ENCODE data around the gene ALK.

ALK gene

DNA sequence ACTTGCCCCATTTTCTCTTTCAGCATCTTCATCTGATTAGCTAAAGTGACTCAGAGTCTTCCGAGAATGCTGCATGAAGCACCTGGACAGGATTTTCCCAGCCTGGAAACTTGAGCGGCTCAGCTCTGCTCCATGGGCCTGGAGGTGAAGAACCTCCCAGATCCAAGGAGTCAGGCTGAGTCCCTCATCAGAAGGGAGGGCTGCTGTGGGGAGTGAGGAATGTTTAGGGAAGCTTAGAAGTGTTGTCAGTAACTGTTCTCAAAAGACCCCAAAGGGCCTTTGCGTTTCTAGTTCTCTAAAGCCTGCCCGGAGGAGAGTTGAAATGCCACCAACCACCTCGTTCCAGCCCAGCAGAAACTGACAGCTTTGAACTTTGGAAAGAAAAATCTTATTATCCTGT is 649.1 kb downstream of the ALK start:
- H3K4me1 ChIP-seq (ENCODE audit: control insufficient read depth, low read depth, low read length), result no peaks in the 10 kb centered on the region
- no peak overlapping the region for H3K27ac ChIP-seq (ENCODE audit: low read length)
- H3K9ac ChIP-seq (ENCODE audit: low read length), result no peak overlapping the region
- no peaks in the 10 kb centered on the region for H3K9me3 ChIP-seq (ENCODE audit: control insufficient read depth, low read depth, low read length)
- H3K4me3 ChIP-seq (ENCODE audit: low read length), result no peak overlapping the region
- H3K27me3 ChIP-seq (ENCODE audit: control insufficient read depth, insufficient read depth, low read length), result no peaks in the 10 kb centered on the region
- no peaks in the 10 kb centered on the region for H3K36me3 ChIP-seq (ENCODE audit: control insufficient read depth, low read depth, low read length)

DNA sequence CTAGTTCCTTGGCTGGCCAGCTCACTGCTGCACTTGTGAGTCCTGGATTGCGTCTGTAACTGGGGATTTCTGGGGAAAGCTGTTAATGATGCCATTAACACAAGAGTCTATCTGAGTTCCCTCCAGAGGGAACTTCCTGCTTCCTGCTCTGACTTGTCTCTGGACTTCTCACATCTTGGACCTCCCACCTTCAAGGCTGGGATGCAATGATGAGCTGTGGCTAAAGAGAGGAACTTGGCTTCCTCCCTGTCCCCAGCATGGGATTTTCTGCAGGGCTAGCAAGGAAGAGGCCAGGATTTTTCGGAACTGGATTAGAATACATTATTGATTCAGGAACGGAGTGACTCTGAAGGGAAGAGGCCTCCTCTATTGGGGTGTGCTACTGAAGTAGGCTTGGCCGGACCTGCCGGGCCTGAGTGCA is 650.7 kb downstream of the ALK start:
- no peaks in the 10 kb centered on the region for H3K9me3 ChIP-seq (ENCODE audit: control insufficient read depth, low read depth, low read length)
- H3K4me3 ChIP-seq (ENCODE audit: low read length), result no peak overlapping the region
- H3K4me1 ChIP-seq (ENCODE audit: control insufficient read depth, low read depth, low read length), result no peaks in the 10 kb centered on the region
- no peak overlapping the region for H3K9ac ChIP-seq (ENCODE audit: low read length)
- H3K36me3 ChIP-seq (ENCODE audit: control insufficient read depth, low read depth, low read length), result no peaks in the 10 kb centered on the region
- H3K27ac ChIP-seq (ENCODE audit: low read length), result no peak overlapping the region
- no peaks in the 10 kb centered on the region for H3K27me3 ChIP-seq (ENCODE audit: control insufficient read depth, insufficient read depth, low read length)

DNA sequence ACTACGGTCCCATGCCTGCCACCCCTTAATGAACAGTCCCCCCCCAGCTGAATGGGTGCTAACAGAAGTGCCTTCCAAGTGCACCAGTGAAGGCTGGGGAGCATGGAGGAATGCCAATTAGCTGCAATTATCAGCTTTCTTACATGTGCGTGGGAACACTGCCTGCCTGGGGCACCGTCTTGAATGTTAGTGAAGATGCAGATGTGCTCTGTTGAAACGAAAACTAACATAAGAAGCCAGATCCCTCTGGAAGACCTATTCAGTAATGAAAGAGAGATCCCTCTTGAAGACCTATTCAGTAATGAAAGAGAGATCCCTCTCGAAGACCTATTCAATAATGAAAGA is 651.6 kb downstream of the ALK start:
- H3K27ac ChIP-seq (ENCODE audit: low read length), result no peak overlapping the region
- H3K9ac ChIP-seq (ENCODE audit: low read length), result no peak overlapping the region
- H3K27me3 ChIP-seq (ENCODE audit: control insufficient read depth, insufficient read depth, low read length), result no peaks in the 10 kb centered on the region
- H3K9me3 ChIP-seq (ENCODE audit: control insufficient read depth, low read depth, low read length), result no peaks in the 10 kb centered on the region
- H3K4me3 ChIP-seq (ENCODE audit: low read length), result no peak overlapping the region
- H3K4me1 ChIP-seq (ENCODE audit: control insufficient read depth, low read depth, low read length), result no peaks in the 10 kb centered on the region
- no peaks in the 10 kb centered on the region for H3K36me3 ChIP-seq (ENCODE audit: control insufficient read depth, low read depth, low read length)

DNA sequence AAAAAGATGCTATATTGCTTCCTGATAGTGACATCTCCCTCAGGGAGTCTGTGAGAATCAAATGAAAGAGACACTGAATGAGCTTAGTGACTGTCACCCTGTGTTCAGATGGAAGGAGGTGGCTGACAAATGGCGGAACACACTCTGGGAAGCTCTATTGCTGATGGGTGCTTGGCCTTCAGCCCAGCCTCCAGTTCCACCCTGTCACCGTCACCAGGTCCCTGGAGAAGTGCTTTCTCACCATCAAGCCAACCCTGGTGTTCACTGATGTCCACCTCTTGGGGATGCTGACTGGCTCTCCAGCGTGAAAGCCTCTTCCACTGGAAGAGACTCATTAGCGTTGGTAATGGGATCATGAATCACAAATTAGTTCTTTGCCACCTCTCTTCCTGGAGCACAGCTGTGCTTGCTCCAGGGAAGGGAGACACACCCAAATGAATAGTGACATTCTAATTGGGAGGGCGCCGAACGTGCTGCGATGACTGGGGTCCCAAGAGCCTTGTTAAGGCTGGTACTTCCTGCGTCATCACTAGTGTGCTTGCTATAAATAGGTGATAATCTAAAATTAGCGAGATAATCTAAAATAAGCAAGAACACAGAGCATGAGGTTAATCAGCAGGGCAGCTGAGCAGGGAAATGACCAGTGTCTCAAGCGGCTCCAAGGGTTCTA is 652.2 kb downstream of the ALK start:
- no peaks in the 10 kb centered on the region for H3K36me3 ChIP-seq (ENCODE audit: control insufficient read depth, low read depth, low read length)
- no peak overlapping the region for H3K9ac ChIP-seq (ENCODE audit: low read length)
- no peak overlapping the region for H3K4me3 ChIP-seq (ENCODE audit: low read length)
- H3K27ac ChIP-seq (ENCODE audit: low read length), result no peak overlapping the region
- no peaks in the 10 kb centered on the region for H3K4me1 ChIP-seq (ENCODE audit: control insufficient read depth, low read depth, low read length)
- H3K9me3 ChIP-seq (ENCODE audit: control insufficient read depth, low read depth, low read length), result no peaks in the 10 kb centered on the region
- no peaks in the 10 kb centered on the region for H3K27me3 ChIP-seq (ENCODE audit: control insufficient read depth, insufficient read depth, low read length)

DNA sequence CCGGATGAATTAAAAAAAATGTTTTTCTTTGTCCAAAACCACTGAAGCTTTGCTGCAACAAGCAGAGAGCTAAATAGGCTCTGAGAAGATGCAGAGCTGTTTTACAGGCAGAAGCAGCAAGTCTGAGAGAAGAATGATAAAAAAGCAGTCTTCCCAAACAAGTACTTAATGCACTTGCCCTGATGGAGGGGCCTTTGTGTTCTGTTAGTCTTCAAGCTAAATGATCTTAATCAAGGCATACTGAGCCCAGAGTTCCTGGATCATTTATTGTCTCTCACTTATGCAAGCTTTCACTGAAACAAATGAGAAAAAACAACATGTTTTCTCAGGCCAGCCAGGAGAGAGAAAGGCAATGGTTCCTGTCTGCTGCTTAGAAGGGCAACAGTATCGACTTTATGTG is 653.7 kb downstream of the ALK start:
- H3K4me1 ChIP-seq (ENCODE audit: control insufficient read depth, low read depth, low read length), result no peaks in the 10 kb centered on the region
- H3K27ac ChIP-seq (ENCODE audit: low read length), result no peak overlapping the region
- no peaks in the 10 kb centered on the region for H3K36me3 ChIP-seq (ENCODE audit: control insufficient read depth, low read depth, low read length)
- no peak overlapping the region for H3K9ac ChIP-seq (ENCODE audit: low read length)
- no peaks in the 10 kb centered on the region for H3K9me3 ChIP-seq (ENCODE audit: control insufficient read depth, low read depth, low read length)
- no peak overlapping the region for H3K4me3 ChIP-seq (ENCODE audit: low read length)
- no peaks in the 10 kb centered on the region for H3K27me3 ChIP-seq (ENCODE audit: control insufficient read depth, insufficient read depth, low read length)

DNA sequence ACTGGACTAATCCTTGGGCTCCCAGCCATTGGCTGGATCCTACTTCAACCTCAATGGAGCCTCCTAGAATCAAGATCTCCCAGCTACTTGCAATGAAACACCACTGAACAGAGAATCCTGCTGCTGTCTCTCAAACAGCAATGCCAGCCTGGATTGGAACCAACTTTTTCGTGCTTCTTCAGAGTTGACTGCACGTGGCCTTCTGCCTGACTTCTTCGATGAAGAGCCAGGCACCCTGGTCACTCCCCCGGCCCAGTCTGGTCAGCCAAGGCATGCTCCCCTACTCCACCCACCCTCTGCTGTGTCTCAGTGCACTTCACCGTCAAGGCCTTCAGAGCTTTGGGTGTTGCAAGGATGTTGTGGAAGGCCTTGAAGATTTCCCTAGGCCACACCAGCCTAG is 657.5 kb downstream of the ALK start:
- Histone ChIP-seq H3K27ac (ENCODE audit: low read length) (no peak overlapping the region), H3K4me3 (ENCODE audit: low read length) (no peak overlapping the region), H3K9me3 (ENCODE audit: control insufficient read depth, low read depth, low read length) (no peaks in the 10 kb centered on the region), H3K27me3 (ENCODE audit: control insufficient read depth, insufficient read depth, low read length) (no peaks in the 10 kb centered on the region), H3K9ac (ENCODE audit: low read length) (no peak overlapping the region), H3K36me3 (ENCODE audit: control insufficient read depth, low read depth, low read length) (no peaks in the 10 kb centered on the region), H3K4me1 (ENCODE audit: control insufficient read depth, low read depth, low read length) (no peaks in the 10 kb centered on the region)

DNA sequence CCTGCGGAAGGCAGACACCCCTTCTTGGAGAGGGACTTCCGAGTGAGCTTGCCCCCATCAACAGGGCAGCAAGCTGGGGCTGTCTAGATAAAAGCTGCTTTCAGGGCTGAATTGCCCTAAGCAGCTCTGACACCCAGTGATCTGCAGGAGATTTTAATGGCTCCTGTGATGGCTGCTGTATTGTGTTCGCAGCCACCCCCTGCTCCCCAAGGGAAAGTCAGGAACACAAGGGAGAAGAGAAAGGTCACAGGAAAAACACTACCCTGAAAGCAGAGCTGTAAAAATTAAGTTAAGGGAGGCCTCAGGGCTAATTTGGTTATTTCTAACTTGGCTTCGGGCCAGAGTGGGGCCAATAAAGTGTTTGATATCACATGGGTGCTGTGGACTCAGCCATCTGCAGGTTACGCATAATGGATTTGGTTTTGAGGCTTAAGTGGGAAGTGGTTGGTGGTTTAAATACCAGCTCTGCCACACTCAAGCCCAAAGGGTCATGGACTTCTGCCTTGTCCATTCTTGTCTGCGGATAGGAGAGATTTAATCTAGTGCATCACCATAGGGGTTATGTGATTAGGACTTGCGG is 658.6 kb downstream of the ALK start:
- Histone ChIP-seq H3K27me3 (ENCODE audit: control insufficient read depth, insufficient read depth, low read length) (no peaks in the 10 kb centered on the region), H3K4me3 (ENCODE audit: low read length) (no peak overlapping the region), H3K36me3 (ENCODE audit: control insufficient read depth, low read depth, low read length) (no peaks in the 10 kb centered on the region), H3K27ac (ENCODE audit: low read length) (no peak overlapping the region), H3K9ac (ENCODE audit: low read length) (no peak overlapping the region), H3K4me1 (ENCODE audit: control insufficient read depth, low read depth, low read length) (no peaks in the 10 kb centered on the region), H3K9me3 (ENCODE audit: control insufficient read depth, low read depth, low read length) (no peaks in the 10 kb centered on the region)

DNA sequence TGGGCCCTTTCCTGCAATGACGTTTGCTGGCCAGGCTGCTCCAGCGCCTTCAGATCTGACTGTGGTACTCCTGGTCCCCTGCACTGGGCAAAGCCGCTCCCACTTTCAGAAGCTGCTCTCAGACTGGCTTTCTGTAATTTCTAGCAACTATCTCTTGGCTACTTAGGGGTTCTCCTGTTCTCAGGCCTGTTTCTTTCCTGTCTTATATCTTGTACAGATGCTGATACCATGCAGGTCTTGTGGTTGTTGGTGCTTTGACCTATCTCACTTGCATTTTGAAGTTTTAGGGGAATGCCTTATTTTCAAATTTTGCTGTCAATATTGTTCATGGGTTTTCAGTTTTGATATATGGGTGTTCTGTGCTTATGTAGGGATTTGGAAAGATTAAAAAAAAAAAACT is 660.4 kb downstream of the ALK start:
- Histone ChIP-seq H3K27ac (ENCODE audit: low read length) (no peak overlapping the region), H3K36me3 (ENCODE audit: control insufficient read depth, low read depth, low read length) (no peaks in the 10 kb centered on the region), H3K9me3 (ENCODE audit: control insufficient read depth, low read depth, low read length) (no peaks in the 10 kb centered on the region), H3K4me1 (ENCODE audit: control insufficient read depth, low read depth, low read length) (no peaks in the 10 kb centered on the region), H3K4me3 (ENCODE audit: low read length) (no peak overlapping the region), H3K27me3 (ENCODE audit: control insufficient read depth, insufficient read depth, low read length) (no peaks in the 10 kb centered on the region), H3K9ac (ENCODE audit: low read length) (no peak overlapping the region)

DNA sequence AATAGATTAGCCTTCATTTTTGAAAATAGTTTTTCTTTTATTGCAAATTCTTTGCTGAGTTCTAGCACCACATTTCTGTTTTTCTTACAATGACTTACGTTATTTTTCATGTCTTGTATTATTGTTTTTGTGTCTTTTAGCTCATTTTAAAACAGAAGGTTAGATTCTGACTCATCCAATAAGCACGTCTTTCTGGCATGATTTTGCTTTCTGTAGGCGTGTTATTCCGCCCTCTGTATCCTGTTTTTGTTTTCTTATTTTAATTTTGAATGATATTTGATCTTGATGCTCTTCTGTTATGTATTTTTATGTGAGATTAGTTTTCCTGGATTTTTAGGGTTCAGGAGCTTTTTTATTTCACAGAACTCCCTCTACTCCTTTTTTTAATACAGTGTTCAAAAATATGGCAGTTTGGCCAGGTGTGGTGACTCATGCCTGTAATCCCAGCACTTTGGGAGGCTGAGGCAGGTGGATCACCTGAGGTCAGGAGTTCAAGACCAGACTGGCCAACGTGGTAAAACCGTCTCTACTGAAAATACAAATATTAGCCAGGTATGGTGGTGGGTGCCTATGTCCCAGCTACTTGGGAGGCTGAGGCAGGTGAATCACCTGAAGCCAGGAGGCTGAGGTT is 661.1 kb downstream of the ALK start:
- Histone ChIP-seq H3K27me3 (ENCODE audit: control insufficient read depth, insufficient read depth, low read length) (no peaks in the 10 kb centered on the region), H3K27ac (ENCODE audit: low read length) (no peak overlapping the region), H3K36me3 (ENCODE audit: control insufficient read depth, low read depth, low read length) (no peaks in the 10 kb centered on the region)

DNA sequence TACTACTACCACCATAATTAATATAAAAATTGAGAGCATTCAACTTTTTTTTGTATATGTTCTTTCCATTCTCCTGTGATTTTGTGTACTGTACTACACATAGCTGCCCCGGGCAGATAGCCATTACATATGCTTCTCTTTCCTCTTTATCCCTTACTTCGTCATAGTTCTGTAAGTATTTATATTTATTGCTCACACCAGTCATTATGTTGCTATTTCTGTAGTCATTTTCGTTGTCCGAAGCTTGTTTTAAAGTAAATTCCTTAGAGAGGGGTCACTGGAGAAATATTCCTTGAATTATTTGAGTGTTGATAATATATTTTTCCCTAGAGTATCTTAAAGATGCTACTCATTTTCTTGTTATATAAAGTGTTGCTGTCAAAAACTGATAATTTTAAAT is 662.2 kb downstream of the ALK start:
- H3K27ac ChIP-seq (ENCODE audit: low read length), result no peak overlapping the region
- H3K27me3 ChIP-seq (ENCODE audit: control insufficient read depth, insufficient read depth, low read length), result no peaks in the 10 kb centered on the region
- no peaks in the 10 kb centered on the region for H3K4me1 ChIP-seq (ENCODE audit: control insufficient read depth, low read depth, low read length)
- no peaks in the 10 kb centered on the region for H3K36me3 ChIP-seq (ENCODE audit: control insufficient read depth, low read depth, low read length)
- H3K4me3 ChIP-seq (ENCODE audit: low read length), result no peak overlapping the region
- no peaks in the 10 kb centered on the region for H3K9me3 ChIP-seq (ENCODE audit: control insufficient read depth, low read depth, low read length)
- H3K9ac ChIP-seq (ENCODE audit: low read length), result no peak overlapping the region

More for the DNA sequence above, 661.1 kb downstream of the ALK start:
- Histone ChIP-seq H3K4me1 (ENCODE audit: control insufficient read depth, low read depth, low read length) (no peaks in the 10 kb centered on the region), H3K9ac (ENCODE audit: low read length) (no peak overlapping the region), H3K9me3 (ENCODE audit: control insufficient read depth, low read depth, low read length) (no peaks in the 10 kb centered on the region), H3K4me3 (ENCODE audit: low read length) (no peak overlapping the region)

DNA sequence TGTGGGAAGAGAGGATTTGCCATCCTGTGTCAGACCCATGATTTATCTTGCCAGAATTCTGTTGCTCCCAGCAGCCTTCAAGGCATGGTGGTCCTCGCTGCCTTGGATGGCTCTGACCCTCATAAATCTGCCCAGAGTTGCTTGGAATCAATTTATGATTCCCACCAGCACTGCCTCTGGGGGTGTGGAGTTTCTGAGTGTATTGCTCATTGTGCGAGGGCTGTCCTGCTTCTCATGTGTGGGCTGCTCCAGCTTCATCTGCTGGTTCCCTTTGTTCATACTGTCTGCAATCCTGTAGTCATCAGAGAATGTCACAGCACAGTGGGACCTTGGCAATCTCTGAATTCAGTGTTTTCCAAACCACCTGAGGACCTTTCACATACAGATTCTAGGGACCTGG is 666.4 kb downstream of the ALK start:
- H3K36me3 ChIP-seq (ENCODE audit: control insufficient read depth, low read depth, low read length), result no peaks in the 10 kb centered on the region

More for the DNA sequence above, 666.4 kb downstream of the ALK start:
- no peaks in the 10 kb centered on the region for H3K27me3 ChIP-seq (ENCODE audit: control insufficient read depth, insufficient read depth, low read length)
- no peak overlapping the region for H3K4me3 ChIP-seq (ENCODE audit: low read length)
- H3K9me3 ChIP-seq (ENCODE audit: control insufficient read depth, low read depth, low read length), result no peaks in the 10 kb centered on the region
- H3K4me1 ChIP-seq (ENCODE audit: control insufficient read depth, low read depth, low read length), result no peaks in the 10 kb centered on the region
- no peak overlapping the region for H3K27ac ChIP-seq (ENCODE audit: low read length)
- H3K9ac ChIP-seq (ENCODE audit: low read length), result no peak overlapping the region

All from iPS-18a (cell line).